Neural cell (in vitro differentiated cells): ENCODE results near the gene HEATR1. TPM values are rescaled to one million over a fixed set of nuclear protein-coding genes. Genes with fewer than 3 reads are reported as not detected.

Experiments
- H2AFZ ChIP-seq: fragments of 200-600, 300-800 bp; sonication (generic), shearing (Covaris generic); 2 replicates; pipeline ENCODE4 v1.6.0; 2014; ENCODE audit warnings: low read depth, mild to moderate bottlenecking, antibody characterized with exemption, low read length, moderate library complexity
- H3F3A ChIP-seq: fragments of 200-600 bp; shearing (Covaris generic); 2 replicates; pipeline ENCODE4 v1.6.1; 2016; ENCODE audit warnings: mild to moderate bottlenecking, moderate library complexity, mixed read lengths, antibody characterized with exemption, low read length; ENCODE audit not compliant: insufficient read depth, poor library complexity, severe bottlenecking
- H3K27ac ChIP-seq: fragments of 200-600, 300-800 bp; sonication (generic), shearing (Covaris generic); 2 replicates; pipeline ENCODE4 v1.5.1; 2014; ENCODE audit warnings: mild to moderate bottlenecking, low read length, moderate library complexity
- H3K27me3 ChIP-seq: fragments of 300-800, 200-600 bp; sonication (generic), shearing (Covaris generic); 2 replicates; pipeline ENCODE4 v1.6.0; 2014; ENCODE audit warnings: mild to moderate bottlenecking, low read depth, low read length, moderate library complexity; ENCODE audit not compliant: insufficient read depth
- H3K36me3 ChIP-seq: fragments of 300-800, 200-600 bp; sonication (generic), shearing (Covaris generic); 2 replicates; pipeline ENCODE4 v1.5.1; 2014; ENCODE audit warnings: mild to moderate bottlenecking, antibody characterized with exemption, low read length, moderate library complexity; ENCODE audit not compliant: insufficient read depth
- H3K4me2 ChIP-seq: fragments of 300-800, 200-600 bp; sonication (generic), shearing (Covaris generic); 2 replicates; pipeline ENCODE4 v1.6.0; 2014; ENCODE audit warnings: mild to moderate bottlenecking, low read length
- H3K4me3 ChIP-seq: fragments of 300-800, 200-600 bp; sonication (generic), shearing (Covaris generic); 2 replicates; pipeline ENCODE4 v1.5.1; 2014; ENCODE audit warnings: mild to moderate bottlenecking, low read length, moderate library complexity
- H3K79me2 ChIP-seq: fragments of 200-600 bp; shearing (Covaris generic); replicated peaks from 2 replicates; pipeline ENCODE4 v1.6.0; 2014; ENCODE audit warnings: mild to moderate bottlenecking, low read length, moderate library complexity; ENCODE audit not compliant: insufficient read depth
- H3K9ac ChIP-seq: fragments of 300-800, 200-600 bp; sonication (generic), shearing (Covaris generic); 2 replicates; pipeline ENCODE4 v1.6.1; 2016; ENCODE audit warnings: mild to moderate bottlenecking, low read length, mixed read lengths
- H3K9me2 ChIP-seq: fragments of 200-600 bp; shearing (Covaris generic); 2 replicates; pipeline ENCODE4 v1.6.1; 2016; ENCODE audit warnings: mild to moderate bottlenecking, low read length, mixed read lengths; ENCODE audit not compliant: insufficient read depth
- H3K9me3 ChIP-seq: fragments of 200-600, 300-800 bp; sonication (generic), shearing (Covaris generic); 2 replicates; pipeline ENCODE4 v1.6.1; 2016; ENCODE audit warnings: mild to moderate bottlenecking, mixed run types, low read length, moderate library complexity, mixed read lengths
- H4K20me1 ChIP-seq: fragments of 200-600 bp; shearing (Covaris generic); 2 replicates; pipeline ENCODE4 v1.6.1; 2016; ENCODE audit warnings: mild to moderate bottlenecking, mixed run types; ENCODE audit not compliant: insufficient read depth
- CTCF ChIP-seq: fragments of 450-650 bp; IDR thresholded peaks from 2 replicates; pipeline ENCODE4 v1.5.1; 2014; ENCODE audit warnings: antibody characterized with exemption, mild to moderate bottlenecking, moderate library complexity; ENCODE audit not compliant: poor library complexity, severe bottlenecking
- EP300 ChIP-seq: fragments of 450-650 bp; conservative IDR thresholded peaks from 2 replicates; pipeline ENCODE4 v1.6.1; 2014; ENCODE audit warnings: antibody characterized with exemption, mild to moderate bottlenecking, moderate library complexity; ENCODE audit not compliant: poor library complexity, severe bottlenecking
- EZH2 ChIP-seq: fragments of 200-600, 300-800 bp; shearing (Covaris generic), sonication (generic); IDR thresholded peaks from 2 replicates; pipeline ENCODE4 v1.6.1; 2014; ENCODE audit warnings: antibody characterized with exemption, low read length, borderline replicate concordance, mild to moderate bottlenecking; ENCODE audit not compliant: insufficient read depth, poor library complexity, severe bottlenecking
- MXI1 ChIP-seq: fragments of 450-650 bp; conservative IDR thresholded peaks from 2 replicates; pipeline ENCODE4 v1.6.1; 2014; ENCODE audit warnings: antibody characterized with exemption, mild to moderate bottlenecking; ENCODE audit not compliant: poor library complexity, severe bottlenecking
- POLR2AphosphoS5 ChIP-seq: IDR thresholded peaks from 2 replicates; pipeline ENCODE4 v1.6.1; 2012
- RAD21 ChIP-seq: fragments of 450-650 bp; conservative IDR thresholded peaks from 2 replicates; pipeline ENCODE4 v1.6.1; 2014; ENCODE audit warnings: antibody characterized with exemption, mild to moderate bottlenecking, moderate library complexity
- REST ChIP-seq: IDR thresholded peaks from 2 replicates; pipeline ENCODE4 v1.6.1; 2012; ENCODE audit warnings: borderline replicate concordance
- SMC3 ChIP-seq: fragments of 450-650 bp; conservative IDR thresholded peaks from 2 replicates; pipeline ENCODE4 v1.6.1; 2014; ENCODE audit warnings: antibody characterized with exemption, mild to moderate bottlenecking, moderate library complexity; ENCODE audit not compliant: poor library complexity
- TAF1 ChIP-seq: IDR thresholded peaks from 2 replicates; pipeline ENCODE4 v1.6.1; 2012; ENCODE audit warnings: low read depth
- polyA plus RNA-seq: library from polyadenylated mRNA; depleted of rRNA; stranded (reverse); fragments of >200 nt; gene quantifications from 2 replicates; pipeline ENCODE4 v1.2.3, GENCODE V29; 2014

HEATR1 gene
- polyA plus RNA-seq, 1 donor from 2014 or later, result 5.9 TPM

- Histone ChIP-seq H3K4me3 (no peak overlapping the region), H4K20me1 (no peaks in the 10 kb centered on the region)
These were observed 78.2 kb downstream of the HEATR1 start for GRCh38 chr1:236526079-236526478.

GRCh38 chr1:236524895-236525184 lies 79.5 kb downstream of the HEATR1 start:
- H3K9me2 ChIP-seq, result no peaks in the 10 kb centered on the region
- no peak overlapping the region for H3K27ac ChIP-seq
- peak overlapping the region; percentile 3 for H3K4me2 ChIP-seq
- TF ChIP-seq REST, result no peak
- no peak for TF ChIP-seq EZH2
- TF ChIP-seq TAF1, result no peak
- no peak for TF ChIP-seq MXI1
- TF ChIP-seq RAD21, result no peak
- TF ChIP-seq EP300, result no peak
- no peak for TF ChIP-seq POLR2AphosphoS5
- TF ChIP-seq SMC3, result no peak
- TF ChIP-seq CTCF, result no peak
- no peaks in the 10 kb centered on the region for H3K36me3 ChIP-seq
- peak overlapping the region; percentile 64 for H3K4me3 ChIP-seq
- H3K9me3 ChIP-seq, result no peaks in the 10 kb centered on the region
- no peak overlapping the region for H2AFZ ChIP-seq
- no peaks in the 10 kb centered on the region for H4K20me1 ChIP-seq
- H3F3A ChIP-seq, result no peaks in the 10 kb centered on the region
- no peak overlapping the region for H3K9ac ChIP-seq
- no peaks in the 10 kb centered on the region for H3K79me2 ChIP-seq
- H3K27me3 ChIP-seq, result peaks cover 16% of the 10 kb centered on the region

More at GRCh38 chr1:236526079-236526478, 78.2 kb downstream of the HEATR1 start:
- no peaks in the 10 kb centered on the region for H3K79me2 ChIP-seq
- H3F3A ChIP-seq, result no peaks in the 10 kb centered on the region
- H3K4me2 ChIP-seq, result no peak overlapping the region
- H3K9me3 ChIP-seq, result no peaks in the 10 kb centered on the region
- peaks cover 16% of the 10 kb centered on the region for H3K27me3 ChIP-seq
- H3K9ac ChIP-seq, result no peak overlapping the region
- TF ChIP-seq EZH2 (no peak), POLR2AphosphoS5 (no peak), TAF1 (no peak), MXI1 (no peak), EP300 (no peak), SMC3 (no peak)
- no peak overlapping the region for H3K27ac ChIP-seq
- no peaks in the 10 kb centered on the region for H3K36me3 ChIP-seq
- H2AFZ ChIP-seq, result no peak overlapping the region
- no peaks in the 10 kb centered on the region for H3K9me2 ChIP-seq
